KOPT-K1 (cell line): ENCODE data around the gene NPFF.
"Not testable (repeated sequence)": the region's sequence is repeated elsewhere in the genome, so short reads cannot be mapped to it uniquely, and the experiment has no call there.

ENCODE experiments used
- H3K27ac ChIP-seq: fragments of 200-600 bp; sonication (generic); 2 replicates; pipeline ENCODE4 v1.5.1; 2016; ENCODE audit warnings: antibody characterized with exemption, mild to moderate bottlenecking, low read depth, low read length; ENCODE audit not compliant: poor library complexity, severe bottlenecking
- H3K36me3 ChIP-seq: fragments of 200-600 bp; sonication (generic); 2 replicates; pipeline ENCODE4 v1.5.1; 2017; ENCODE audit warnings: antibody characterized with exemption, mild to moderate bottlenecking, low read length, moderate library complexity; ENCODE audit not compliant: insufficient read depth
- H3K9me3 ChIP-seq: fragments of 200-600 bp; sonication (generic); 2 replicates; pipeline ENCODE4 v1.5.1; 2017; ENCODE audit warnings: antibody characterized with exemption, low read length, mild to moderate bottlenecking; ENCODE audit not compliant: insufficient read depth, poor library complexity, severe bottlenecking

The NPFF gene

GRCh38 chr12:53492830-53493609, 14.3 kb downstream of the NPFF start:
- no peaks in the 10 kb centered on the region for H3K9me3 ChIP-seq
- peak overlapping the region; percentile 31 for H3K27ac ChIP-seq
- peaks cover 2% of the 10 kb centered on the region; the same call in 1 of the 2 replicates for H3K36me3 ChIP-seq

GRCh38 chr12:53492188-53492587, 15.1 kb downstream of the NPFF start:
- Histone ChIP-seq H3K27ac (no peak overlapping the region), H3K36me3 (peaks cover 10% of the 10 kb centered on the region), H3K9me3 (no peaks in the 10 kb centered on the region)

- no peak overlapping the region for H3K27ac ChIP-seq
Measured at GRCh38 chr12:53489242-53489864, 17.9 kb downstream of the NPFF start.

GRCh38 chr12:53486736-53487487, 20.4 kb downstream of the NPFF start:
- Histone ChIP-seq H3K36me3 (peaks cover 63% of the 10 kb centered on the region), H3K27ac (no peak overlapping the region), H3K9me3 (no peaks in the 10 kb centered on the region)

More at GRCh38 chr12:53489242-53489864, 17.9 kb downstream of the NPFF start:
- Histone ChIP-seq H3K9me3 (no peaks in the 10 kb centered on the region), H3K36me3 (peaks cover 38% of the 10 kb centered on the region)

- Histone ChIP-seq H3K9me3 (no peaks in the 10 kb centered on the region), H3K27ac (no peak overlapping the region), H3K36me3 (peaks cover 70% of the 10 kb centered on the region)
Measured at GRCh38 chr12:53485955-53486735, 21.1 kb downstream of the NPFF start.

GRCh38 chr12:53484686-53485575, 22.4 kb downstream of the NPFF start:
- Histone ChIP-seq H3K36me3 (peaks cover 83% of the 10 kb centered on the region), H3K9me3 (no peaks in the 10 kb centered on the region), H3K27ac (no peak overlapping the region)

GRCh38 chr12:53483979-53484377, 23.3 kb downstream of the NPFF start:
- Histone ChIP-seq H3K9me3 (no peaks in the 10 kb centered on the region), H3K27ac (no peak overlapping the region), H3K36me3 (peaks cover 92% of the 10 kb centered on the region)

GRCh38 chr12:53483225-53483978, 23.9 kb downstream of the NPFF start:
- no peaks in the 10 kb centered on the region for H3K9me3 ChIP-seq
- H3K27ac ChIP-seq: no peak overlapping the region
- peaks cover 98% of the 10 kb centered on the region for H3K36me3 ChIP-seq

GRCh38 chr12:53482626-53483168, 24.6 kb downstream of the NPFF start:
- Histone ChIP-seq H3K36me3 (peaks cover 100% of the 10 kb centered on the region), H3K27ac (no peak overlapping the region), H3K9me3 (no peaks in the 10 kb centered on the region)

- no peaks in the 10 kb centered on the region for H3K9me3 ChIP-seq
- H3K27ac ChIP-seq: no peak overlapping the region
- H3K36me3 ChIP-seq: peaks cover 100% of the 10 kb centered on the region
Measured at GRCh38 chr12:53481939-53482586, 25.2 kb downstream of the NPFF start.

- not testable (repeated sequence) for H3K27ac ChIP-seq, H3K9me3 ChIP-seq
- peaks cover 100% of the 10 kb centered on the region for H3K36me3 ChIP-seq
Measured at GRCh38 chr12:53481458-53481857, 25.8 kb downstream of the NPFF start.

GRCh38 chr12:53480491-53481442, 26.5 kb downstream of the NPFF start:
- no peak overlapping the region for H3K27ac ChIP-seq
- H3K36me3 ChIP-seq: peaks cover 100% of the 10 kb centered on the region
- no peaks in the 10 kb centered on the region for H3K9me3 ChIP-seq
